HG03565 (cell line): ENCODE results near the gene HFM1.
A peak's percentile ranks its signal among the peaks of the same experiment; 100 is the strongest.
"Not testable (repeated sequence)": the region's sequence is repeated elsewhere in the genome, so short reads cannot be mapped to it uniquely, and the experiment has no call there.

Experiments
- ATAC-seq: cut with Tn5 transposase; IDR thresholded peaks from one replicate; pipeline ENCODE4 v1.9.1; 2021; ENCODE audit warnings: mild to moderate bottlenecking, moderate library complexity; ENCODE audit not compliant: unreplicated experiment

The HFM1 gene, protein sequence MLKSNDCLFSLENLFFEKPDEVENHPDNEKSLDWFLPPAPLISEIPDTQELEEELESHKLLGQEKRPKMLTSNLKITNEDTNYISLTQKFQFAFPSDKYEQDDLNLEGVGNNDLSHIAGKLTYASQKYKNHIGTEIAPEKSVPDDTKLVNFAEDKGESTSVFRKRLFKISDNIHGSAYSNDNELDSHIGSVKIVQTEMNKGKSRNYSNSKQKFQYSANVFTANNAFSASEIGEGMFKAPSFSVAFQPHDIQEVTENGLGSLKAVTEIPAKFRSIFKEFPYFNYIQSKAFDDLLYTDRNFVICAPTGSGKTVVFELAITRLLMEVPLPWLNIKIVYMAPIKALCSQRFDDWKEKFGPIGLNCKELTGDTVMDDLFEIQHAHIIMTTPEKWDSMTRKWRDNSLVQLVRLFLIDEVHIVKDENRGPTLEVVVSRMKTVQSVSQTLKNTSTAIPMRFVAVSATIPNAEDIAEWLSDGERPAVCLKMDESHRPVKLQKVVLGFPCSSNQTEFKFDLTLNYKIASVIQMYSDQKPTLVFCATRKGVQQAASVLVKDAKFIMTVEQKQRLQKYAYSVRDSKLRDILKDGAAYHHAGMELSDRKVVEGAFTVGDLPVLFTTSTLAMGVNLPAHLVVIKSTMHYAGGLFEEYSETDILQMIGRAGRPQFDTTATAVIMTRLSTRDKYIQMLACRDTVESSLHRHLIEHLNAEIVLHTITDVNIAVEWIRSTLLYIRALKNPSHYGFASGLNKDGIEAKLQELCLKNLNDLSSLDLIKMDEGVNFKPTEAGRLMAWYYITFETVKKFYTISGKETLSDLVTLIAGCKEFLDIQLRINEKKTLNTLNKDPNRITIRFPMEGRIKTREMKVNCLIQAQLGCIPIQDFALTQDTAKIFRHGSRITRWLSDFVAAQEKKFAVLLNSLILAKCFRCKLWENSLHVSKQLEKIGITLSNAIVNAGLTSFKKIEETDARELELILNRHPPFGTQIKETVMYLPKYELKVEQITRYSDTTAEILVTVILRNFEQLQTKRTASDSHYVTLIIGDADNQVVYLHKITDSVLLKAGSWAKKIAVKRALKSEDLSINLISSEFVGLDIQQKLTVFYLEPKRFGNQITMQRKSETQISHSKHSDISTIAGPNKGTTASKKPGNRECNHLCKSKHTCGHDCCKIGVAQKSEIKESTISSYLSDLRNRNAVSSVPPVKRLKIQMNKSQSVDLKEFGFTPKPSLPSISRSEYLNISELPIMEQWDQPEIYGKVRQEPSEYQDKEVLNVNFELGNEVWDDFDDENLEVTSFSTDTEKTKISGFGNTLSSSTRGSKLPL (N-terminal part only)

DNA sequence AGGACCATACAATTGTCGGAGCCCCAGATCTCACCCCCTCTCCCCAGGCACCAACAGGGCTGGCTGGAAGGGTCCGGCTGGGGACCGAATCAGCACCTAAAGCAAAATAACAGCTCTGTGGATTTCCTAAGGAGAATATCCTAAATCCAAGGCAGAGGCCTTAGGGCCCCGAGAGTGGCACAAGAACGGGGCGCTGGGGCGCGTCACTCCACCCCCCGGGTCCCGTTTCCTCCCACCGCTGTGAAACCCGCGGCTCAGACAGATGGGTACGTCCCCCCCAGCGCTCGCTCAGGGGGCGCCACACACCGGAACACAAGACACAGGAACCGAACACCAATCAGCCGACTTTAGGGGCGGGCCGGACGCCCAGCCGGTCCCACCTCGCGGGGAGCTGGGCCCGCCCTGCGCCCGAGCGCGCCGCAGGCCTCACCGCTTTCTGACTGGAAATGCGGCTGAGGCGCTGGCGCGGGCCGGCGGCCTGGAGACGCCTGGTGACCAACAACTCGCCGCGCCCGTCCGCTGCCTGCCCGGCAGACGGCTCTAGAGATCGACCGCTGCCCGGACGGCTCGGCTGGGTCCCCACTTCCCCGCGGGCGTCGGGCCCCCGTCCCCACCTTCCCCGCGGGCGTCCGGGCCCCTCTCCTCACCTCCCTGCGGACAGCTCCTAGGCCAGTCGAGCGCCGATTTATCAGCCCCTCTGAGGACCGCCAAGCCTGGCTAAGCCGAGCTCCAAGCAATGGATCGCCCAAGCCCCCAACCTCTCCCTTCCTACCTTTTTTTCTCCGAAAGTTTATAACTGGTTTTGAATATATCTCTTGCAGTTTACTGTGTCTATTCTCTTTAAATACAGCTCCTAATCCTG lies at the start of gene HFM1:
TSS of gene HFM1 (minus strand) at position 687 of the 862 bp plus-strand sequence. CDS start 3,755 bp downstream, outside the sequence.
- peak; percentile 96 for ATAC-seq

DNA sequence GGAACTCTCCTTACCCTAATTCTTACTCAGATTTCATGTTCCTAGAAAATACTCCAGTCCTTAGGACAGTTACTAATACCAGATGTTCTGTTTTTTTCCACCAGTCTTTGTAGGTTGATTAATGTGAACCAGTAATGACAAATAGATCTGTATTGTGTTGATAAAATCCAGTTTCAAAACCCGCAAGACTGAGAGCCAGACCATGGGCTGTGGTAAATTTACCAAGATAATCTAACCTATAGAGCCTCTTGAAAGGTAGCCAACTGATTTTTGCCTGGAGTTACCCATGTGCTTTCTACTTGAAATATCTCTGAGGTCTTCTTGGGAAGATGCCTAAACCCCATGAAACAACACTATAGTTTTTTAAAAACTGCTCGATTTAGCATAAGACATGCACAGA lies 49.5 kb upstream of the HFM1 start:
- ATAC-seq = no peak

DNA sequence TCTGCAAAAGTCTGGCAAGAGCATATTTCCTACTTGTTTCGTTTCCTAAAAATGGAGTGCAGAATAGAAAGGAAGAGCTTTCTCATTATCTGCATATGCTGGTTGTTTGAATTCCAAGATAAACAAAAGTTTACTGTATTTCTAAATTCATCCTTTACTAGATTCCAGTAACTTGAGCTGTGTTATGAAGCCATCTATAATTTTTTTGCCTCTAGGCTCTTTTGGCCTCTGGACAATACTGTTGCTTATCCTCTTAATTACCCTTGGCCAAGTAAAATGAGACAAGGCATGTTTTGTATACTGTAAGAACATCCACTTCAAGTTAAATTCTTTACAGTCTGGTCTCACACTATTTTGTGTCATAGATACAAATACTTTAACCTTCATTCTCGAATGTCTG lies 45.6 kb upstream of the HFM1 start:
- ATAC-seq = no peak

DNA sequence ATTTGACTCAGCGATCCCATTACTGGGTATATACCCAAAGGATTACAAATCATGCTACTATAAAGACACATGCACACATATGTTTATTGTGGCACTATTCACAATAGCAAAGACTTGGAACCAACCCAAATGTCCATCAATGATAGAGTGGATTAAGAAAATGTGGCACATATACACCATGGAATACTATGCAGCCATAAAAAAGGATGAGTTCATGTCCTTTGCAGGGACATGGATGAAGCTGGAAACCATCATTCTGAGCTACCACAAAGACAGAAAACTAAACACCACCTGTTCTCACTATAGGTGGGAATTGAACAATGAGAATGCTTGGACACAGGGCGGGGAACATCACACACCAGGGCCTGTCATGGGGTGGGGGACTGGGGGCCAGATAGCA lies 43.1 kb upstream of the HFM1 start:
- ATAC-seq = not testable (repeated sequence)

DNA sequence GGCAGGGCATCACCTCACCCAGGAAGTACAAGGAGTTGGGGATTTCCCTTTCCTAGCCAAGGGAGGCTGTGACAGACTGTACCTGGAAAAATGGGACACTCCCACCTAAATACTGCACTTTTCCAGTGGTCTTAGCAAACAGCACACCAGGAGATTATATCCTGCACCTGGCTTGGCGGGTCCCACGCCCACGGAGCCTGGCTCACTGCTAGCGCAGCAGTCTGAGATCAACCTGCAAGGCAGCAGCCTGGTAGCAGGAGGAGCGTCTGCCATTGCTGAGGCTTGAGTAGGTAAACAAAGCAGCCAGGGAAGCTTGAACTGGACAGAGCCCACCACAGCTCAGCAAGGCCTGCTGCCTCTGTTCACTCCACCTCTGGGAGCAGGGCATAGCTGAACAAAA lies 37.3 kb upstream of the HFM1 start:
- ATAC-seq = not testable (repeated sequence)

DNA sequence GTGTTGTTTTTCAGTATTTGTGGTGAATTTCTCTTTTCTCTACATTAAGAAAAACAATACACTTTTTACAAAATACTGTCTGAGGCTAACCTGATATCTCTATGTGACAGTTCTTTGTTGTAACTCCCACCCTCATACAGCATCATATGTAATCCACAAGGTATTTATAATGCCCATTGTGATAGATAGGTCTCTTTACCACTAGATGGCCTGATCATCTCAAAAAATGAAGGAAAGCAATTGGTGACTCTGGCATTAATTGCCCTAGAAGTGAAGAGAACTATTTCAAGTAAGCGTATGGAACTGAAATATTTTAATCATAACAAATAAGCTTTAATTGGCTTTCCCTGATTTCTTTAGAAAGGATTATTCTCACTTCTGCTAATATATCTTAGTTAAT lies 36.2 kb upstream of the HFM1 start:
- ATAC-seq = no peak

DNA sequence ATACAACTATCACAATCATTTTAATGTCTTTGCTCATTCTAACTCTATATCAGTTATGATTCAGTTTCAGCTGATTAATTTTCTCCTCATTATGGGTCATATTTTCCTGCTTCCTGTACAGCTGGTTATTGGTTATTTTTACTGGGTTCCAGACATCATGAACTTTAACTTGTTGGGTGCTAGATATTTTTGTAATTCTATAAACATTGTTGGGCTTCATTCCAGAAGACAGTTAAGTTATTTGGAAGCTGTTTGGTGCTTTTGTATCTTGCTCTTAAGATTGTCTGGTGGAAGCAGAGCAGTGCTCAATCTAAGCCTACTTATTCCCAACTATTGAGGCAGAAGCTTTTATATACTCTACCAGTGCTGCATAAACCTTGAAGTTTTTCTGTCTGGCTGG lies 34.4 kb upstream of the HFM1 start:
- ATAC-seq = no peak

DNA sequence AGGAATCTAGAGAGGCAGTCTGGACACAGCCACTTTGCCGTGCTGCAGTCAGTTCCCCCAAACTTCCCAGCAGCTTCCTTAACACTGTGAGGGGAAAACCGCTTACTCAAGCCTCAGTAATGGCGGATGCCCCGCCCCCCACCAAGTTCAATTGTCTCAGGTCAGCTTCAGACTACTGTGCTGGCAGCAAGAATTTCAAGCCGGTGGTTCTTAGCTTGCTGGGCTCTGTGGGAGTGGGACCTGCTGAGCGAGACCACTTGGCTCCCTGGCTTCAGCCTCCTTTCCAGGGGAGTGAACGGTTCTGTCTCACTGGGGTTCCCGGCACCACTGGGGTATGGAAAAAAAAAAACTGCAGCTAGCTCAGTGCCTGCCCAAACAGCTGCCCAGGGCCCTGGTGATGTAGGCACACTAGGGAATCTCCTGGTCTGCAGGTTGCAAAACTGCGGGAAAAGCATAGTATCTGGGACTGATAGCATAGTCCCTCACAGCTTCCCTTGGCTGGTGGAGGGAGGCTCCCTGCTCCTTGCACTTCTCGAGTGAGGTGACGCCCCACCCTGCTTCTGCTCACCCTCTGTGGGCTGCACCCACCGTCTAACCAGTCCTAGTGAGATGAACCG lies 23.7 kb upstream of the HFM1 start:
- ATAC-seq = no peak

DNA sequence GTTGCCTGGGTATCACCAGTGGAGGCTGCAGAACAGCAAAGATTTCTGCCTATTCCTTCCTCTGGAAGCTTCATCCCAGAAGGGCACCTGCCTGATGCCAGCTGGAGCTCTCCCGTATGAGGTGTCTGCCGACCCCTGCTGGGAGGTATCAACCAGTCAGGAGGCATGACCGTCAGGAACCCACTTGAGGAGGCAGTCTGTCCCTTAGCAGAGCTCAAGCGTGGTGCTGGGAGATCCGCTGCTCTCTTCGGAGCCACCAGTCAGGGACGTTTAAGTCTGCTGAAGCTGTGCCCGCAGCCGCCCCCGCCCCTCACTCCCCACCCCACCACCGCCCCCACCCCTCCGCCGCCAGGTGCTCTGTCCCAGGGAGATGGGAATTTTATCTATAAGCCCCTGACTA lies 23.1 kb upstream of the HFM1 start:
- ATAC-seq = no peak

DNA sequence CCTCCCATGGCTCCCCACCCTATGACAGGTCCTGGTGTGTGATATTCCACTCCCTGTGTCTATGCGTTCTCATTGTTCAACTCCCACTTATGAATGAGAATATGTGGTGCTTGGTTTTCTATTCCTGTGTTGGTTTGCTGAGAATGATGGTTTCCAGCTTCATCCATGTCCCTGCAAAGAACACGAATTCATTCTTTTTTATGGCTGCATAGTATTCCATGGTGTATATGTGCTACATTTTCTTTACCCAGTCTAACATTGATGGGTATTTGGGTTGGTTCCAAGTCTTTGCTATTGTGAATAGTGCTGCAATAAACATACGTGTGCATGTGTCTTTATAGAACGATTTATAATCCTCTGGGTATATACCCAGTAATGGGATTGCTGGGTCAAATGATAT lies 17.9 kb upstream of the HFM1 start:
- not testable (repeated sequence) for ATAC-seq

DNA sequence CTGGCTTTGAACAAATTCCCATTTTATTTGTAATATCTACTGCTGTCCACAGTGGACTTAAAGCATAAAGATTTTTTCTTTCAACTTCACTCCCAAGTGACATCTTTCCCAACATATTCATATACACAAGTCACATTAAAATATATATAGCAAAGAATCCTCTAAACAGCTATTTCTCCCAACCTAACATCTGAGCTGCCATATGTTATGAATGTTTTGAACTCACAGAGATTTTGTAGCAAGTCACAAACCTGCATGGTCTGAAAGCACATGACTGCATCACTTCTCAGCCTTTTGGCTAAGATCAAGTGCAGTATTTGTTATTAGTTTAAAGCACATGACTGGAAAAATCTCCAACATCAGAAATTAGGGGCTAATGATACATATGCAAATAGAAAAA lies 7.7 kb upstream of the HFM1 start:
- ATAC-seq = no peak

DNA sequence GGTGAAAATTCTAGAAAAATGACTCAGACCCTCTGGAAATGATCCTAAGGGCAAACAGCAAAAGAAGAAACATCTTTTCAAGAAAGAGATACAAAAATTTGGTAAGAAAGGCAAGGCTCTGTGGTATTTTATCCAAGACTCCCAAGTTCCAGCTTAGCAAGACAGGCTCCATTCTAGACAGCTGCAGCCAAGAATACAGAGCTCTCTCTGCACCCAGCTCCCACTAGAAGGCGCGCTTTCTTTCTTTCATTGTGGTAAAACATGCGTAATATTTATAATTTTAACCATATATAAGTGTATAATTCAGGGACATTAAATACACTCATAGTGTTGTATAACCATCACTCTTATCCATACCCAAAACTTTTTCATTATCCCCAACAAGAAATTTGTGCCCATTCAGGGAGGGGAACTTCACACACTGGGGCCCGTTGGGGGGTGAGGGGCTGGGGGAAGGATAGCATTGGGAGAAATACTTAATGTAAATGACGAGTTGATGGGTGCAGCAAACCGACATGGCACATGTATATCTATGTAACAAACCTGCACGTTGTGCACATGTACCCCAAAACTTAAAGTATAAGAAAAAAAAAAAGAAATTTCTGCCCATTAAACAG lies 2.2 kb upstream of the HFM1 start:
- ATAC-seq = no peak

DNA sequence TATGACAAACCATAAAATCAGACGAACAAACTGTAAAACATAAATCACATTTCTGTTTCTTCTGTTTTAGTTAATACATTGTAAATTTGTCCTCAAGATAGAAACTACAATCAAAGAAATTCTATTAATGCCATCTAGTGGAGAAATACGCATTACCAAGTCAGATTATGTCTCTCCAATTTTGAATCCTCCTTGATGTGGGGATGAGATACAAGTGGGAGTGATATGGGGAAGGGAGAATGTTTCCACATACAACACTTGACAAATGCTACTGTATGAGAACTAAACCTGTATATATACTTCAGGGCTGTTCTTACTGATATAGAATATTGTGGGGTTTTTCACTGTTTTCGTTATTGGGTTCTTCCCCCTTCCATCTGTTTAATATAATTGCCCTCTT lies 2.6 kb downstream of the HFM1 start:
- no peak for ATAC-seq

DNA sequence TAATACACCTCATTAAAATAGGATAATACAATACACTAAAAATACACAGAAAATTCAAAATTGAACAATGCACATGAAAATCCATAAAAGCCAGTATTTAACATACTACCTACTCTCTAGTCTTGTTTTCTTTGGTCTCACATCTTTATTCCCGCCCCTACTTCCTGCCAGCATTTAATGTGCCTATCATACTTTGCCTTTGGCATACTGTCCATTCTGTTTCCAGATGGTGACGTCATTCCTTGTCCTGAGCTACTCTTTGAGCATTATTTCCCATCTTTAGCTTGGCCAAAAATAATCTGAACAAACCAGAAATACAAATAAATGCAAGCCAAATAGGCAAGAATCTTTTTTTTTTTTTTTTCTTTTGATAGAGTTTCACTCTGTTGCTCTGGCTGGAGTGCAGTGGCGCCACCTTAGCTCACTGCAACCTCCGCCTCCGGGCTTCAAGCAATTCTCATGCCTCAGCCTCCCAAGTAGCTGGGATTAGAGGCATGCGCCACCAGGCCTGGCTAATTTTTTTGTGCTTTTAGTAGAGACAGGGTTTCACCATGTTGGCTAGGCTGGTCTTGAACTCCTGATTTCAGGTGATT lies 4.4 kb downstream of the HFM1 start:
- ATAC-seq = no peak

DNA sequence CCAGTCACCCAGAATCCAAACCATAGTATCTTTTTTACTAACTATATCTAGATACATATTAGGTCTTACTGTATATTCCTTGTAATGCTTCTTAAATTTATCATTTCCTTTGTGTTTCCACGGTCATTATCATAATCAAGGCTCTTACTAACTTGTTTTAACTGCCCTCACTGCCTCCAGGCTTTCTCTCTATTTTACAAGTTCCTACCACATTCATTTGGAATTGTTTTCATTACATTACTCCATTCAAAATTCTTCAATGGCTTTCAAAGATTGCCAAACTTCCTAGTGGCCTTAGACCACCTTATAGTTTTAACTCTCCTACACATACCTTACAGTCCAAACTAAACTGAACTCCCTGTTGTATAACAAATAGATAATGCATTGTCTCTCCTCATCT lies 6.3 kb downstream of the HFM1 start:
- ATAC-seq = no peak

DNA sequence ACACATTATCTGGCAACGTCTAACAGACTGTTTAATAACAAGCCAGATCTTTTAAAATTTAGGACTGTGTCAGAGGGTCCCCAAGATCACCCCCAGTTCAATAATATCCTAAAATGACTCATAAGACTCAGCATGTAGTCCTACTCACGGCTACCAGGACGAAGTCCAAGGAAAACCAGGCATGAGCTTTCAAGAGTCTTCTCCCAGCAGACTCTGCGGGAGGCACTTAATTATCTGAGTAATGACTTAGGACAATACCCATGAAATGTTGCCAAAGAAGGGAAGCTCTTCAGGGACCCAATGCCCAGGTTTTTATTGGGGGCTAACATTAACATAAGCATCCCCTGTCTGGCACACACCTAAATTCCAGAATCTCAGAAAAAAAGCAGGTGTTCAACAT lies 7.0 kb downstream of the HFM1 start:
- ATAC-seq = no peak

DNA sequence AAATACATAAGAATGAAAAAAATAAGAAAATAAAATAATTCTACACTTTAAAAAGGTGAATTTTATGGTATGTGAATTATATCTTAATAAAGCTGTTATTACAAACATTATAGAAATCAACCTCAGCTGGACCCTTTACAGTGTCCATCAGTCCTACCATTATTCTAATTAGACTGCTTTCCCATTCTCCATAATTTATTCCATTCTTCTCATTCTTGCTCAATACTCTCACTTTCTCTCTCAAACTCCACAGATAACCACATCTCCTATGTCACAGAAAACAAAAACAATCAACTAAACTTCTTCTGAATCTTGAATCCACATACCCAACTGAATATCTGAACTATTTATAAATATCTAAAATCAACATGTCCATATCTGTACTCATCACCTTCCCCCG lies 11.6 kb downstream of the HFM1 start:
- ATAC-seq = no peak

DNA sequence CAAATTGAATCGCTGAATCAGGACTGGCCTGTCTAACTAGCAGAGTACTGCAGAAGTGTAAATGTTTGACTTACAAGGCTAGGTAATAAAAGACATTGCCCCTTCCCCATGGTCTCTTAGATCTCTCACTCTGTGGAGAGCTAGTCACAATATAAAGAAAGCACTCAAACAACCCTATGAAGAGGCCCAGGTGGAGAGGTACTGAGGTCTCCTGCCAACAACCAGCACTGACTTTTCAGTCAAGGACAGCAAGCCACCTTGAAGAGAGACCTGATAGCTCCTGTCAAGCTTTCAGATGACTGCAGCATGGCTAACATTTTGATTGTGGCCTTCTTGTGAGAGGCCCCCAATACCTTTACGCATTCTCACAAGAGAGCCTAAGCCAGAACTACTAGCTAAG lies 18.5 kb downstream of the HFM1 start:
- no peak for ATAC-seq

DNA sequence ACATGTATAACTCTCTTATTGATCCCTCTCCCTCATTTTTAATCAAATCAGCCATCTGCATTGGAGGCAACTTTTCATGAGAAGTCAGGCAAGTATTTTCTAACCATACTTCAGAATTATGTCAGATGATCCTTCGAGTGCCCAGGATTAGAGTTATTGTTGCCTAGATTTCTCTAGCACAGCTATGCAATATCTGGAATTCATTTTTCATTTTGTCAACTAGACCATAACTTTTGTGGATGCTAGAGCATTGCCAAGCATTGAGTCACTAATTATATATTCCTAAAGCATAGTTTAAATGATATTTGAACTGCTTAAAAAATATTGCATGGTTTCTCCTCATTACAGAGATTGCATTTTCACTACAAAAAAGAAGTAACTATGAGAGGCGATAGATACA lies 21.2 kb downstream of the HFM1 start:
- ATAC-seq = no peak
